ENCODE data around the gene SLC9C1.

GRCh38 chr3:112175646-112176045 is 118.4 kb downstream of the SLC9C1 start:
- TF ChIP-seq SAFB2 (IDR thresholded peaks at IDR 0.05; ENCODE audit: borderline replicate concordance, low read depth, low read length, severe bottlenecking) (no peak), ZNF274 (IDR thresholded peaks at IDR 0.05; ENCODE audit: borderline replicate concordance, low read depth, low read length) (no peak), CBX3 (IDR thresholded peaks at IDR 0.05; ENCODE audit: borderline replicate concordance in 1 of 2, low read length in 2 of 2) (no peak), IRF1 (CRISPR knock-in tag; IDR thresholded peaks at IDR 0.05; ENCODE audit: borderline replicate concordance) (no peak), USF2 (CRISPR knock-in tag; IDR thresholded peaks at IDR 0.05) (no peak), EP300 (IDR thresholded peaks at IDR 0.05; ENCODE audit: low read length) (no peak), NFIC (IDR thresholded peaks at IDR 0.05) (no peak), POLR2G (IDR thresholded peaks at IDR 0.05; ENCODE audit: low read depth, low read length) (no peak), ZHX1 (conservative IDR thresholded peaks at IDR 0.05; ENCODE audit: low read length) (no peak), DPF2 (IDR thresholded peaks at IDR 0.05) (no peak)
